Measurements from ENCODE around the gene SLC24A3.
"Not testable (repeated sequence)": the region's sequence is repeated elsewhere in the genome, so short reads cannot be mapped to it uniquely, and the experiment has no call there.

The SLC24A3 gene

GRCh38 chr20:19631410-19631809, 419.0 kb downstream of the SLC24A3 start:
- H3K14ac ChIP-seq (ENCODE audit: low read length), result no peak overlapping the region
- H3K79me1 ChIP-seq (ENCODE audit: low read depth, low read length), result no peaks in the 10 kb centered on the region
- H3K18ac ChIP-seq (ENCODE audit: low read length), result no peak overlapping the region
- DNase-seq (ENCODE audit: low spot score), result no peak
- H3K4me2 ChIP-seq (ENCODE audit: insufficient read depth, low read length, poor library complexity, severe bottlenecking), result no peak overlapping the region
- H3K4me1 ChIP-seq (ENCODE audit: control insufficient read depth in 2 of 2, insufficient read depth in 1 of 2, low read depth in 1 of 2, low read length in 2 of 2), result no peaks in the 10 kb centered on the region
- H3K4ac ChIP-seq (ENCODE audit: low read length), result no peak overlapping the region
- no peak overlapping the region for H3K4me3 ChIP-seq (ENCODE audit: low read length in 2 of 2)
- WGBS, 2 donors (ENCODE audit: extremely low coverage in 2 of 2, insufficient read length in 2 of 2, insufficient replicate concordance in 1 of 2), result no CpG with 5 or more reads among the region's 5 CpGs
- H2BK15ac ChIP-seq (ENCODE audit: low read length), result no peak overlapping the region
- H4K8ac ChIP-seq (ENCODE audit: low read depth, low read length), result no peak overlapping the region
- no peak overlapping the region for H2BK120ac ChIP-seq (ENCODE audit: low read depth, low read length)
- no peak overlapping the region for H2AFZ ChIP-seq (ENCODE audit: low read length)
- no peak overlapping the region for H2AK5ac ChIP-seq (ENCODE audit: low read depth, low read length)
- H3K9me3 ChIP-seq (replicated peaks in 1 of 2; ENCODE audit: control insufficient read depth in 2 of 2, insufficient read depth in 1 of 2, low read depth in 1 of 2, low read length in 2 of 2), result no peaks in the 10 kb centered on the region
- no peaks in the 10 kb centered on the region for H3K27me3 ChIP-seq (ENCODE audit: control insufficient read depth in 3 of 3, insufficient read depth in 3 of 3, low read depth in 1 of 3, low read length in 3 of 3)
- no peak overlapping the region for H2BK12ac ChIP-seq (ENCODE audit: low read length)
- no peaks in the 10 kb centered on the region for H3K36me3 ChIP-seq (replicated peaks in 1 of 2; ENCODE audit: control insufficient read depth in 2 of 2, insufficient read depth in 2 of 2, low read length in 2 of 2)
- H3K27ac ChIP-seq (replicated peaks; ENCODE audit: low read length), result no peak overlapping the region
- H3K23ac ChIP-seq (ENCODE audit: low read depth, low read length, poor library complexity), result no peak overlapping the region
- H2BK5ac ChIP-seq (ENCODE audit: low read length), result no peak overlapping the region
- H3K9ac ChIP-seq (ENCODE audit: low read depth, low read length, poor library complexity), result peak overlapping the region; percentile 45
- no peak overlapping the region for H4K91ac ChIP-seq (ENCODE audit: low read depth, low read length, poor library complexity)

- H3K14ac ChIP-seq (ENCODE audit: low read length), result no peak overlapping the region
- no peaks in the 10 kb centered on the region for H3K36me3 ChIP-seq (replicated peaks in 1 of 2; ENCODE audit: control insufficient read depth in 2 of 2, insufficient read depth in 2 of 2, low read length in 2 of 2)
- no peak overlapping the region for H2BK15ac ChIP-seq (ENCODE audit: low read length)
- no peak overlapping the region for H3K9ac ChIP-seq (ENCODE audit: low read depth, low read length, poor library complexity)
- no peak overlapping the region for H2BK120ac ChIP-seq (ENCODE audit: low read depth, low read length)
- H3K4me1 ChIP-seq (ENCODE audit: control insufficient read depth in 2 of 2, insufficient read depth in 1 of 2, low read depth in 1 of 2, low read length in 2 of 2), result no peaks in the 10 kb centered on the region
- no peak overlapping the region for H2AFZ ChIP-seq (ENCODE audit: low read length)
- no CpG with 5 or more reads among the region's 3 CpGs for WGBS, 2 donors (ENCODE audit: extremely low coverage in 2 of 2, insufficient read length in 2 of 2, insufficient replicate concordance in 1 of 2)
- H3K18ac ChIP-seq (ENCODE audit: low read length), result no peak overlapping the region
- H3K27ac ChIP-seq (replicated peaks; ENCODE audit: low read length), result no peak overlapping the region
- DNase-seq (ENCODE audit: low spot score), result no peak
- H3K23ac ChIP-seq (ENCODE audit: low read depth, low read length, poor library complexity), result no peak overlapping the region
- H4K8ac ChIP-seq (ENCODE audit: low read depth, low read length), result no peak overlapping the region
- no peaks in the 10 kb centered on the region for H3K27me3 ChIP-seq (ENCODE audit: control insufficient read depth in 3 of 3, insufficient read depth in 3 of 3, low read depth in 1 of 3, low read length in 3 of 3)
- no peak overlapping the region for H3K4me2 ChIP-seq (ENCODE audit: insufficient read depth, low read length, poor library complexity, severe bottlenecking)
- H2BK5ac ChIP-seq (ENCODE audit: low read length), result no peak overlapping the region
- H3K4ac ChIP-seq (ENCODE audit: low read length), result no peak overlapping the region
- no peak overlapping the region for H3K4me3 ChIP-seq (ENCODE audit: low read length in 2 of 2)
- H3K79me1 ChIP-seq (ENCODE audit: low read depth, low read length), result no peaks in the 10 kb centered on the region
- no peak overlapping the region for H2BK12ac ChIP-seq (ENCODE audit: low read length)
- H4K91ac ChIP-seq (ENCODE audit: low read depth, low read length, poor library complexity), result no peak overlapping the region
- H2AK5ac ChIP-seq (ENCODE audit: low read depth, low read length), result no peak overlapping the region
- H3K9me3 ChIP-seq (replicated peaks in 1 of 2; ENCODE audit: control insufficient read depth in 2 of 2, insufficient read depth in 1 of 2, low read depth in 1 of 2, low read length in 2 of 2), result no peaks in the 10 kb centered on the region
These were observed 421.5 kb downstream of the SLC24A3 start for GRCh38 chr20:19633985-19634384.

- H4K8ac ChIP-seq (ENCODE audit: low read depth, low read length); H2BK12ac ChIP-seq (ENCODE audit: low read length); H3K9me3 ChIP-seq (replicated peaks in 1 of 2; ENCODE audit: control insufficient read depth in 2 of 2, insufficient read depth in 1 of 2, low read depth in 1 of 2, low read length in 2 of 2); H3K4me1 ChIP-seq (ENCODE audit: control insufficient read depth in 2 of 2, insufficient read depth in 1 of 2, low read depth in 1 of 2, low read length in 2 of 2); H3K27me3 ChIP-seq (ENCODE audit: control insufficient read depth in 3 of 3, insufficient read depth in 3 of 3, low read depth in 1 of 3, low read length in 3 of 3); H4K91ac ChIP-seq (ENCODE audit: low read depth, low read length, poor library complexity); H2AFZ ChIP-seq (ENCODE audit: low read length); H3K14ac ChIP-seq (ENCODE audit: low read length); H3K4me2 ChIP-seq (ENCODE audit: insufficient read depth, low read length, poor library complexity, severe bottlenecking); H3K4ac ChIP-seq (ENCODE audit: low read length); H2AK5ac ChIP-seq (ENCODE audit: low read depth, low read length); H2BK120ac ChIP-seq (ENCODE audit: low read depth, low read length); H3K18ac ChIP-seq (ENCODE audit: low read length); H3K4me3 ChIP-seq (ENCODE audit: low read length in 2 of 2); H3K23ac ChIP-seq (ENCODE audit: low read depth, low read length, poor library complexity); H2BK5ac ChIP-seq (ENCODE audit: low read length); H3K79me1 ChIP-seq (ENCODE audit: low read depth, low read length); DNase-seq (ENCODE audit: low spot score); H2BK15ac ChIP-seq (ENCODE audit: low read length); H3K36me3 ChIP-seq (replicated peaks in 1 of 2; ENCODE audit: control insufficient read depth in 2 of 2, insufficient read depth in 2 of 2, low read length in 2 of 2); H3K27ac ChIP-seq (replicated peaks; ENCODE audit: low read length); H3K9ac ChIP-seq (ENCODE audit: low read depth, low read length, poor library complexity): not testable (repeated sequence)
- WGBS, 2 donors (ENCODE audit: extremely low coverage in 2 of 2, insufficient read length in 2 of 2, insufficient replicate concordance in 1 of 2), result no CpG with 5 or more reads among the region's 32 CpGs
These were observed 427.1 kb downstream of the SLC24A3 start for GRCh38 chr20:19639471-19640045.

GRCh38 chr20:19642860-19643259, 430.4 kb downstream of the SLC24A3 start:
- H3K18ac ChIP-seq (ENCODE audit: low read length), result no peak overlapping the region
- no peak overlapping the region for H3K27ac ChIP-seq (replicated peaks; ENCODE audit: low read length)
- no peak overlapping the region for H2AFZ ChIP-seq (ENCODE audit: low read length)
- peaks cover 0 to 2% (median 0%) of the 10 kb centered on the region in 3 experiments for H3K27me3 ChIP-seq (ENCODE audit: control insufficient read depth in 3 of 3, insufficient read depth in 3 of 3, low read depth in 1 of 3, low read length in 3 of 3)
- no peak overlapping the region for H3K23ac ChIP-seq (ENCODE audit: low read depth, low read length, poor library complexity)
- H3K14ac ChIP-seq (ENCODE audit: low read length), result no peak overlapping the region
- no peak overlapping the region for H3K4me2 ChIP-seq (ENCODE audit: insufficient read depth, low read length, poor library complexity, severe bottlenecking)
- H3K9me3 ChIP-seq (replicated peaks in 1 of 2; ENCODE audit: control insufficient read depth in 2 of 2, insufficient read depth in 1 of 2, low read depth in 1 of 2, low read length in 2 of 2), result no peaks in the 10 kb centered on the region
- no peaks in the 10 kb centered on the region for H3K79me1 ChIP-seq (ENCODE audit: low read depth, low read length)
- no CpG with 5 or more reads among the region's 4 CpGs for WGBS, 2 donors (ENCODE audit: extremely low coverage in 2 of 2, insufficient read length in 2 of 2, insufficient replicate concordance in 1 of 2)
- no peak overlapping the region for H3K9ac ChIP-seq (ENCODE audit: low read depth, low read length, poor library complexity)
- H3K36me3 ChIP-seq (replicated peaks in 1 of 2; ENCODE audit: control insufficient read depth in 2 of 2, insufficient read depth in 2 of 2, low read length in 2 of 2), result no peaks in the 10 kb centered on the region
- no peak overlapping the region for H2BK5ac ChIP-seq (ENCODE audit: low read length)
- no peak overlapping the region for H4K91ac ChIP-seq (ENCODE audit: low read depth, low read length, poor library complexity)
- H2BK15ac ChIP-seq (ENCODE audit: low read length), result no peak overlapping the region
- H2AK5ac ChIP-seq (ENCODE audit: low read depth, low read length), result no peak overlapping the region
- no peak overlapping the region for H3K4ac ChIP-seq (ENCODE audit: low read length)
- no peak for DNase-seq (ENCODE audit: low spot score)
- H2BK12ac ChIP-seq (ENCODE audit: low read length), result no peak overlapping the region
- no peaks in the 10 kb centered on the region for H3K4me1 ChIP-seq (ENCODE audit: control insufficient read depth in 2 of 2, insufficient read depth in 1 of 2, low read depth in 1 of 2, low read length in 2 of 2)
- no peak overlapping the region for H3K4me3 ChIP-seq (ENCODE audit: low read length in 2 of 2)
- H2BK120ac ChIP-seq (ENCODE audit: low read depth, low read length), result no peak overlapping the region
- no peak overlapping the region for H4K8ac ChIP-seq (ENCODE audit: low read depth, low read length)
